GM12864 (cell line): ENCODE data around the gene NOG.

Experiments
- DNase-seq: peaks from one replicate; pipeline ENCODE4 v3.0.0-alpha.2; 2011; ENCODE audit warnings: low read depth
- H3K4me3 ChIP-seq: 2 replicates; pipeline ENCODE4 v1.5.1; 2011; ENCODE audit warnings: mild to moderate bottlenecking, low read depth, low read length, control low read depth
- TF ChIP-seq, protein P1 (sequence below): IDR thresholded peaks from 2 replicates; pipeline ENCODE4 v1.5.1; 2011; ENCODE audit warnings: low read depth, mild to moderate bottlenecking, moderate library complexity, low read length, control low read depth, inconsistent platforms; ENCODE audit errors: missing control alignments

Gene NOG

DNA sequence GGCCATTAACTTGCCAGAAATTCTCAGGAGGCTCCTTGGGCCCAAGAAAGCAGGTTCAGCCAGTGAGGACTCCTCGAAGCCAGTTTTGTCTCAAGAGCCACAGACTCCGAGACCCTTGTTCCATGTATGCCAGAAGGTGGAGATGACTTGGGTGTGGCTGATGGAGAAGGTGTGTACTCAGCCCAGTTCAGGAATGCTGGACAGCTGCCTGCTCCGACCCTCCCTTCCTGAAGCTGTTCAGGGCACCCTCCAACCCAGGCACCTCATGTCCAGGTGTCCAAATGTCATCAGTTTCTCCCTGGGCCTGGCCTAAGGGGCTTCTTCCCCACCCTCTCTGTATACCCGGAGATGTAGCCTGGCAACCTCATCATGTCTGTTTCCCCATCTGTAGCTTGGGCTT lies 40.2 kb downstream of the NOG start:
- no peak for DNase-seq
- H3K4me3 ChIP-seq: no peak overlapping the region
- TF ChIP-seq, protein P1, sequence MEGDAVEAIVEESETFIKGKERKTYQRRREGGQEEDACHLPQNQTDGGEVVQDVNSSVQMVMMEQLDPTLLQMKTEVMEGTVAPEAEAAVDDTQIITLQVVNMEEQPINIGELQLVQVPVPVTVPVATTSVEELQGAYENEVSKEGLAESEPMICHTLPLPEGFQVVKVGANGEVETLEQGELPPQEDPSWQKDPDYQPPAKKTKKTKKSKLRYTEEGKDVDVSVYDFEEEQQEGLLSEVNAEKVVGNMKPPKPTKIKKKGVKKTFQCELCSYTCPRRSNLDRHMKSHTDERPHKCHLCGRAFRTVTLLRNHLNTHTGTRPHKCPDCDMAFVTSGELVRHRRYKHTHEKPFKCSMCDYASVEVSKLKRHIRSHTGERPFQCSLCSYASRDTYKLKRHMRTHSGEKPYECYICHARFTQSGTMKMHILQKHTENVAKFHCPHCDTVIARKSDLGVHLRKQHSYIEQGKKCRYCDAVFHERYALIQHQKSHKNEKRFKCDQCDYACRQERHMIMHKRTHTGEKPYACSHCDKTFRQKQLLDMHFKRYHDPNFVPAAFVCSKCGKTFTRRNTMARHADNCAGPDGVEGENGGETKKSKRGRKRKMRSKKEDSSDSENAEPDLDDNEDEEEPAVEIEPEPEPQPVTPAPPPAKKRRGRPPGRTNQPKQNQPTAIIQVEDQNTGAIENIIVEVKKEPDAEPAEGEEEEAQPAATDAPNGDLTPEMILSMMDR: no peak

DNA sequence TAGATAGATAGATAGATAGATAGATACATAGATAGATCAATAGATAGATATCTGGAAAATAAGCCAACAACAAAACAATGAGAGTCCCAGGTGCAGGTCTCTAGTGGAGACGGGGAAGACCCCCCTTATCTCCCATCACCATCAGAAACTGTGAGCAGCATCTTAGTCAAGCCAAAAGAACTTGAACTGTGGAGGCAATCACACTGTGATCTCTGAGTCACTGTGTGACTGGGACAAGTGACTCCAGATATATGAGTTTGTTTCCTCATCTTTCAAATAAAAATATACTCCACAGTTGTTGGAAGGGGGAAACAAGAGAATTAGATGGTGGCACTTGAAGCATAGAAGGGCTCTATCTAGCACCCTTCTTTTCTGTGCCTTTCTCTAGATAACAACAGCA lies 42.1 kb downstream of the NOG start:
- H3K4me3 ChIP-seq: no peak overlapping the region
- TF ChIP-seq, protein P1: no peak
- no peak for DNase-seq

DNA sequence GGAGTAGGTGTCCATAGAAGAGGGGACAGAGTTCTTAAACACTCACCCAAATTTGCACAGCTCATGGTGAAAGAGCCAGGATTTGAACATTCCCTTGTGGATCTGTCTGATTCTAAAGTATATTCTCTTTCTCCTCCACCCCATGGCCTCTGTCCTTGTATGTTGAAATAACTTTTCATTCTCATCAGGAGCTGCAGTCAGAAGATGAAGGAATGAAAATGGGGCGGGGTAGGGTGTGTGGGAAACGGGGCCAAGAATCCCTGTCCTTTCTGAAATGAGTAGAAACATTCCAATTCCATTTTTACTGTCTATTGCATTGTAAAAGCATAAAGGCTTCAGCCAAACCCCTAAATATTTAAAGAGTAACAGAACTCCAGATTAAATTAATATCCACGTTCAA lies 42.8 kb downstream of the NOG start:
- no peak overlapping the region for H3K4me3 ChIP-seq
- no peak for DNase-seq
- TF ChIP-seq, protein P1: no peak

DNA sequence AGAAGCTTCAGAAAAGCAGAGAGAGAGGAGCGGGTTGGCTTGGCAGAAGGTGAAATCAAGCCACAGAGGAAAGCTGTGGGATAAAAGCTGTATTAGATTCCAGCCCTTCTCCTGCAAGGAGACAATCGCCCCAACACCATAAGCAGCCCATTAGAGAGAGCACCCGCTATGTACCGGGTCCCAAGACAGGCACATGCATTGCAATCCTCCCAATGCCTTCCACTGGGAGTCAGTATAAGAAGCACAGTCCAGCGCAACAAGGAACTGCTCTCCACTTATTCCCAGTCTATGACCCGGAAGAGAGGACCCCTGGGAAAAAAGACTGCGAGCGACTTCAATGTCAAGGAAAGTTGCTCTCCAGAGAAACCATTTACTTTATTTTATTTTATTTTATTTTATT lies 43.8 kb downstream of the NOG start:
- TF ChIP-seq, protein P1: no peak
- H3K4me3 ChIP-seq: no peak overlapping the region
- DNase-seq: no peak

DNA sequence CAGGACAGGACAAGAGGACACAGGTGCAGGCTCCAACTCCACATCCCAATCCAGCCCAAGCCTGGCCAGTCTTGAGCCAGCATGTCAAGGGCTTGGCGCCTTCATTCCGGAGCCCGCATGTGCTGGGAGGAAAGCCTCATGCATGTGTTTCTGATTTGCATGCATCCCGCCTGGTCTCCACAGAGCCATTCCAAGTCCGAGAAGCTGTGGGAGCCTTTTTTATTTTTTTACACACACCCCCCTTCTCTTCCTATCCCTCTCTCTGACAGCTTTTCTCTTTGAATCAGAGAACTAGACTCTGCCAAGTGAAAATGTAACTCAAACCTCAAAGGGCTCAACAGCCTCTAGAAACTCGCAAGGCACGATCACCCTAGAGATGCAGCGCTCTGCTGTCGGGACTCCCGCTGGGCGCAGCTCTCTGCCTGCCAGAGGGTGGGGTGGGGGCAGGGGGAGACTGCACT lies 45.1 kb downstream of the NOG start:
- TF ChIP-seq, protein P1: no peak
- no peak overlapping the region for H3K4me3 ChIP-seq
- DNase-seq: no peak

DNA sequence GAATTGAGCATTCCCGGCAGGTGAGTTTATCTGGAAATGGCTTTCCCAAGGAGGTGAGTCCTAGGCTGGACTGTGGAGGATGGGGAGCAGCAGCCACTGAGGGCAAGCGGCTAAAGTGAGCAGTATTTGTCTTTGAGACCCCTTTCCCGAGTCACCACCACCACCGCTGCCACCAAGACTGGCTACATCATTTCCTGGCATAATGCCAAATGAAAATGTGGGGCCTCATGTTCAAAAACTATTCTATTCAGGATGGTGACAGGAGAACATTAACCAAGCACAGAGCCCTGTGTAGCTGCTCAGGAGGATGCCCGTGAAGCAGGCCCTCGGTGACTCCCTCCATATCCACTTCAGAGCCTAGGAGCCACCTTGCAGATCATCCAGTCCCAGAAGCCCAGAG lies 46.0 kb downstream of the NOG start:
- H3K4me3 ChIP-seq: no peak overlapping the region
- no peak for DNase-seq
- TF ChIP-seq, protein P1: no peak

DNA sequence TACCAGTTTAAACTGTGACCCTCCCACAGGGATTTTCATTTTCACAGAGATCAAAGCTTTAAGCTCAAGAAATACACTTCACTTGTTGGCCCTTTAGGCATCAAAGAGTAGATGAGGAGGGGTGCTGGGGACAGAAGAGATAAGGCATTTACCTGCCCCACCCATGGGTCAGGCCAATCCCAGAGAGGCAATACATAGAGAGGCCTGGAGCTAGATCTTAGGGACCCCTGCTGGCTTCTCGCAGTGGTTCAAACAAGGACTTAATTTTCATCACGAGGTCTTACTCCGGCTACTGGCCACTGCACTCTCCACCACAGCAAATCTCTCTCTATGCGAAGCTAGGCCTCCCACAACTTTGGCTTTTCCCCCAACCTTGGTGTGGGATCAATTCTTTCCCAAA lies 46.6 kb downstream of the NOG start:
- H3K4me3 ChIP-seq: no peak overlapping the region
- DNase-seq: no peak
- TF ChIP-seq, protein P1: no peak
